GM23338 (cell line): Measurements from ENCODE around the gene GABRR2. TPM values are rescaled to one million over a fixed set of nuclear protein-coding genes. Genes with fewer than 3 reads are reported as not detected.

Experiments
- ATAC-seq: fragments of 200-7000 bp; cut with Tn5 transposase; 3 replicates; pipeline ENCODE4 v1.9.1; 2020
- DNase-seq: peaks from one replicate; pipeline ENCODE4 v3.0.0-alpha.2; 2015; ENCODE audit warnings: low spot score
- H2AFZ ChIP-seq: fragments of 200-600 bp; sonication (generic); 2 replicates; pipeline ENCODE4 v1.8.0; 2016; ENCODE audit warnings: antibody characterized with exemption, mild to moderate bottlenecking, moderate library complexity
- H3F3A ChIP-seq: fragments of 200-600 bp; sonication (generic); replicated peaks from 2 replicates; pipeline ENCODE4 v1.8.0; 2017; ENCODE audit warnings: antibody characterized with exemption, mixed run types, low read depth
- H3K27ac ChIP-seq: fragments of 200-600 bp; sonication (generic); 2 replicates; pipeline ENCODE4 v1.6.1; 2016; ENCODE audit warnings: low read depth
- H3K27me3 ChIP-seq: fragments of 200-600 bp; sonication (generic); 2 replicates; pipeline ENCODE4 v1.8.0; 2016; ENCODE audit warnings: mild to moderate bottlenecking, mixed run types, moderate library complexity; ENCODE audit not compliant: insufficient read depth
- H3K36me3 ChIP-seq: fragments of 200-600 bp; sonication (generic); 2 replicates; pipeline ENCODE4 v1.8.0; 2016; ENCODE audit warnings: mild to moderate bottlenecking; ENCODE audit not compliant: insufficient read depth
- H3K4me1 ChIP-seq: fragments of 200-600 bp; sonication (generic); 2 replicates; pipeline ENCODE4 v1.8.0; 2016; ENCODE audit warnings: mild to moderate bottlenecking, moderate library complexity; ENCODE audit not compliant: insufficient read depth
- H3K4me2 ChIP-seq: fragments of 200-600 bp; sonication (generic); 2 replicates; pipeline ENCODE4 v1.7.1; 2017; ENCODE audit warnings: mixed run types
- H3K4me3 ChIP-seq: fragments of 200-600 bp; sonication (generic); 2 replicates; pipeline ENCODE4 v1.6.1; 2016; ENCODE audit warnings: mixed run types
- H3K79me2 ChIP-seq: fragments of 200-600 bp; sonication (generic); replicated peaks from 2 replicates; pipeline ENCODE4 v1.8.0; 2017; ENCODE audit warnings: mild to moderate bottlenecking; ENCODE audit not compliant: insufficient read depth
- H3K9me2 ChIP-seq: fragments of 200-600 bp; sonication (generic); 2 replicates; pipeline ENCODE4 v1.8.0; 2017; ENCODE audit not compliant: insufficient read depth
- H4K20me1 ChIP-seq: fragments of 200-600 bp; sonication (generic); replicated peaks from 2 replicates; pipeline ENCODE4 v1.8.0; 2017; ENCODE audit warnings: mild to moderate bottlenecking; ENCODE audit not compliant: insufficient read depth
- H3K27ac Mint-ChIP-seq: 2 replicates; pipeline ENCODE4 v1.8.0; 2020; ENCODE audit warnings: inconsistent platforms, mild to moderate bottlenecking, moderate library complexity, mixed read lengths
- H3K27me3 Mint-ChIP-seq: 3 replicates; pipeline ENCODE4 v1.8.0; 2022; ENCODE audit warnings: low read depth, mild to moderate bottlenecking, moderate library complexity, mixed read lengths, inconsistent platforms; ENCODE audit not compliant: insufficient read depth, poor library complexity
- H3K36me3 Mint-ChIP-seq: 3 replicates; pipeline ENCODE4 v1.8.0; 2021; ENCODE audit warnings: low read depth, mild to moderate bottlenecking, inconsistent platforms, moderate library complexity, mixed read lengths
- H3K4me1 Mint-ChIP-seq: 3 replicates; pipeline ENCODE4 v1.8.0; 2020; ENCODE audit warnings: mild to moderate bottlenecking, inconsistent platforms, mixed read lengths
- H3K4me3 Mint-ChIP-seq: 3 replicates; pipeline ENCODE4 v1.8.0; 2021; ENCODE audit warnings: moderate library complexity, mild to moderate bottlenecking, inconsistent platforms, mixed read lengths
- H3K9me3 Mint-ChIP-seq: 3 replicates; pipeline ENCODE4 v1.8.0; 2020; ENCODE audit warnings: moderate library complexity, mild to moderate bottlenecking, inconsistent platforms, mixed read lengths
- EZH2 ChIP-seq: fragments of 200-600 bp; sonication (generic); IDR thresholded peaks from one replicate; pipeline ENCODE4 v1.8.0; 2017; ENCODE audit warnings: antibody characterized with exemption, mild to moderate bottlenecking, low read depth; ENCODE audit not compliant: unreplicated experiment
- EZH2phosphoT487 ChIP-seq: fragments of 200-600 bp; sonication (generic); IDR thresholded peaks from one replicate; pipeline ENCODE4 v1.8.1; 2018; ENCODE audit warnings: antibody characterized with exemption; ENCODE audit not compliant: unreplicated experiment
- JUNB ChIP-seq: IDR thresholded peaks from one replicate; pipeline ENCODE4 v1.6.1; 2016; ENCODE audit warnings: antibody characterized with exemption; ENCODE audit not compliant: unreplicated experiment
- NANOG ChIP-seq: IDR thresholded peaks from 2 replicates; pipeline ENCODE4 v1.6.1; 2016; ENCODE audit warnings: antibody characterized with exemption, borderline replicate concordance
- STAT1 ChIP-seq: IDR thresholded peaks from one replicate; pipeline ENCODE4 v1.6.1; 2016; ENCODE audit warnings: antibody characterized with exemption; ENCODE audit not compliant: unreplicated experiment
- ZNF114 ChIP-seq: fragments of 250-450 bp; sonication (Bioruptor Pico); IDR thresholded peaks from 2 replicates; pipeline ENCODE4 v1.5.0; 2020; ENCODE audit warnings: mild to moderate bottlenecking, moderate library complexity
- ZNF331 ChIP-seq: fragments of 250-450 bp; sonication (Bioruptor Pico); IDR thresholded peaks from 2 replicates; pipeline ENCODE4 v1.5.0; 2020; ENCODE audit warnings: low read depth, mild to moderate bottlenecking, moderate library complexity
- polyA plus RNA-seq: library from polyadenylated mRNA; unstranded; fragments of >200 nt; fragmentation: Nextera tagmentation; extraction: Ambion mirVana; gene quantifications from 2 replicates; pipeline ENCODE4 v1.2.1, GENCODE V29; 2016
- total RNA-seq: library from RNA; depleted of rRNA; stranded (reverse); fragments of >200 nt; shearing (Covaris generic); gene quantifications from 2 replicates; pipeline ENCODE4 v1.2.3, GENCODE V29; 2014
- TF ChIP-seq, protein P1 (sequence below): IDR thresholded peaks from 2 replicates; pipeline ENCODE4 v1.6.1; 2016; ENCODE audit warnings: antibody characterized with exemption
- TF ChIP-seq, protein P2 (sequence below): fragments of 250-450 bp; sonication (Bioruptor Pico); IDR thresholded peaks from 2 replicates; pipeline ENCODE4 v1.5.0; 2020; ENCODE audit warnings: mild to moderate bottlenecking, moderate library complexity
- TF ChIP-seq, protein P3 (sequence below), 2 experiments: fragments of 200-600 bp in 1 of 2; sonication (generic) in 1 of 2; conservative IDR thresholded peaks; 2 replicates each; pipeline versions ENCODE4 v1.5.1 to v1.6.1; 2016 to 2017; ENCODE audit warnings: antibody characterized with exemption in 2 of 2, low read depth in 2 of 2, mild to moderate bottlenecking in 2 of 2, moderate library complexity in 1 of 2

The GABRR2 gene
- total and polyA plus RNA-seq, 2 experiments from 2014 or later, result not detected

DNA sequence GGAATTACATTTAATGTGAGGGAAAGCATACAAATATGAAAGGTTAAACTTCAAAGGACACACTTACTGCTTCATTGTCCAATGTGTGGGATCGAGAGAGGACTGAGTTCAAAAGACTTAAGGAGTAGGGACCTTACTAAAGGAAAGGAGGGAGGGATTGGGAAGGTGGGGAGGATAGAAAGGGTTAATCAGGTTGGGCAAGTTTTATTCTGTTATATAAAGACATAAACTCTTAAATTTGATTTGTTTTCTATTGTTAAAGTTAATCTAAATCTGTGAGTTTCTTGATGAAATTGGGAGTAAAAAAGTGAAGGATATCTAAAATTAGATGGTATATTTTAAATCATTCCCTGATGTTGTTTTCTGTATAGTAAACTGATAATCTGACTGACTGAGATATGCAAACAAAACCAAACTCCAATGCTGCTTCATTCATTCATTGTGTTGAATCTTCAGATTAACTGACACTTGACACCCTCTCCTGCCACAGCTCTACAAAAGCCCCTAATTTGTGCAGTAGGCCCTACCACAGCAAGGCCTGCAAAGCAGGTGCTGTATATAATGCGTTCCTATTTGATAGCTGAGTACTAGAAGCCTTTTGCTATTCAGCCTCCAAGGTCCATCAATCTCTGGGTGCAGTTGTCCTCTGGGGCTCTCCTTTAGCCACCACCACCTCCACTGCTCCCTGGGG, 38.7 kb upstream of the GABRR2 start:
- DNase-seq (no peak), ATAC-seq (no peak)
- peaks cover 17% of the 10 kb centered on the region for H3K27me3 Mint-ChIP-seq
- Histone ChIP-seq H3K27me3 (peaks cover 27% of the 10 kb centered on the region), H3F3A (0 out of 2 replicates have a peak, but pooled peaks cover 4% of the 10 kb centered on the region), H3K4me3 (no peak overlapping the region), H3K27ac (no peak overlapping the region), H3K9me2 (no peaks in the 10 kb centered on the region), H4K20me1 (no peaks in the 10 kb centered on the region), H3K4me2 (no peak overlapping the region), H3K36me3 (no peaks in the 10 kb centered on the region), H3K79me2 (no peaks in the 10 kb centered on the region), H3K4me1 (peaks cover 8% of the 10 kb centered on the region; the same call in 1 of the 2 replicates), H2AFZ (no peak overlapping the region)
- peak overlapping the region; percentile 60 for H3K4me3 Mint-ChIP-seq
- H3K27ac Mint-ChIP-seq, result no peak overlapping the region
- H3K36me3 Mint-ChIP-seq, result no peaks in the 10 kb centered on the region
- H3K4me1 Mint-ChIP-seq, result peaks cover 20% of the 10 kb centered on the region
- TF ChIP-seq EZH2phosphoT487, result no peak
- H3K9me3 Mint-ChIP-seq, result no peaks in the 10 kb centered on the region

DNA sequence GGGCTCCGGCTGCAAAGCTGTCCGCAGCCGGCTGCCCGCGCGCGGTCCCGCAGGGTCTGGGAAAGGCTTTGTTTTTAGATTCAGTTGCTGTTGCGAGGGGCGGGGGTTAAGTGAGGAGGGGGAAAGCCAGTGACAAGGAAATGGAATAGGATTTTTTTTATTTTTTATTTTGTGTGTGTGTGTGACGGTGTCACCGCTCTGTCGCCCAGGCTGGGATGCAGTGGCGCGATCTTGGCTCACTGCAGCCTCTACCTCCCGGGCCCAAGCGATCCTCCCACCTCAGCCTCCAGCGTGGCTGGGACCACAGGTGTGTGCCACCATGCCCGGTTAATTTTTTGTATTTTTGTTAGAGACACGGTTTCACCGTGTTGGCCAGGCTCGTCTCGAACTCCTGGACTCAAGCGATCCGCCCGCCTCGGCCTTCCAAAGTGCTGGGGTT, 38.0 kb upstream of the GABRR2 start:
- H3K9me2 ChIP-seq, result no peaks in the 10 kb centered on the region
- H3K79me2 ChIP-seq, result no peaks in the 10 kb centered on the region
- H3K27ac ChIP-seq, result no peak overlapping the region
- peaks cover 17% of the 10 kb centered on the region for H3K27me3 Mint-ChIP-seq
- H3F3A ChIP-seq, result 0 out of 2 replicates have a peak, but pooled peaks cover 4% of the 10 kb centered on the region
- H2AFZ ChIP-seq, result peak overlapping the region; percentile 93
- peak overlapping the region; percentile 69 for H3K4me3 ChIP-seq
- peaks cover 8% of the 10 kb centered on the region; the same call in 1 of the 2 replicates for H3K4me1 ChIP-seq
- DNase-seq (no peak), ATAC-seq (no peak)
- no peaks in the 10 kb centered on the region for H3K36me3 Mint-ChIP-seq
- no peaks in the 10 kb centered on the region for H3K36me3 ChIP-seq
- H3K9me3 Mint-ChIP-seq, result no peaks in the 10 kb centered on the region
- no peaks in the 10 kb centered on the region for H4K20me1 ChIP-seq
- H3K27ac Mint-ChIP-seq, result no peak overlapping the region
- H3K27me3 ChIP-seq, result peaks cover 27% of the 10 kb centered on the region
- H3K4me2 ChIP-seq, result peak overlapping the region; percentile 92
- peaks cover 25% of the 10 kb centered on the region for H3K4me1 Mint-ChIP-seq
- H3K4me3 Mint-ChIP-seq, result peak overlapping the region; percentile 60
- TF ChIP-seq ZNF114 (CRISPR knock-in tag), result no peak
- no peak for TF ChIP-seq NANOG
- TF ChIP-seq, protein P1, sequence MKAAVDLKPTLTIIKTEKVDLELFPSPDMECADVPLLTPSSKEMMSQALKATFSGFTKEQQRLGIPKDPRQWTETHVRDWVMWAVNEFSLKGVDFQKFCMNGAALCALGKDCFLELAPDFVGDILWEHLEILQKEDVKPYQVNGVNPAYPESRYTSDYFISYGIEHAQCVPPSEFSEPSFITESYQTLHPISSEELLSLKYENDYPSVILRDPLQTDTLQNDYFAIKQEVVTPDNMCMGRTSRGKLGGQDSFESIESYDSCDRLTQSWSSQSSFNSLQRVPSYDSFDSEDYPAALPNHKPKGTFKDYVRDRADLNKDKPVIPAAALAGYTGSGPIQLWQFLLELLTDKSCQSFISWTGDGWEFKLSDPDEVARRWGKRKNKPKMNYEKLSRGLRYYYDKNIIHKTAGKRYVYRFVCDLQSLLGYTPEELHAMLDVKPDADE, result no peak
- TF ChIP-seq EZH2phosphoT487, result no peak
- no peak for TF ChIP-seq ZNF331 (CRISPR knock-in tag)
- TF ChIP-seq JUNB, result no peak
- TF ChIP-seq EZH2, result no peak
- TF ChIP-seq, protein P2, sequence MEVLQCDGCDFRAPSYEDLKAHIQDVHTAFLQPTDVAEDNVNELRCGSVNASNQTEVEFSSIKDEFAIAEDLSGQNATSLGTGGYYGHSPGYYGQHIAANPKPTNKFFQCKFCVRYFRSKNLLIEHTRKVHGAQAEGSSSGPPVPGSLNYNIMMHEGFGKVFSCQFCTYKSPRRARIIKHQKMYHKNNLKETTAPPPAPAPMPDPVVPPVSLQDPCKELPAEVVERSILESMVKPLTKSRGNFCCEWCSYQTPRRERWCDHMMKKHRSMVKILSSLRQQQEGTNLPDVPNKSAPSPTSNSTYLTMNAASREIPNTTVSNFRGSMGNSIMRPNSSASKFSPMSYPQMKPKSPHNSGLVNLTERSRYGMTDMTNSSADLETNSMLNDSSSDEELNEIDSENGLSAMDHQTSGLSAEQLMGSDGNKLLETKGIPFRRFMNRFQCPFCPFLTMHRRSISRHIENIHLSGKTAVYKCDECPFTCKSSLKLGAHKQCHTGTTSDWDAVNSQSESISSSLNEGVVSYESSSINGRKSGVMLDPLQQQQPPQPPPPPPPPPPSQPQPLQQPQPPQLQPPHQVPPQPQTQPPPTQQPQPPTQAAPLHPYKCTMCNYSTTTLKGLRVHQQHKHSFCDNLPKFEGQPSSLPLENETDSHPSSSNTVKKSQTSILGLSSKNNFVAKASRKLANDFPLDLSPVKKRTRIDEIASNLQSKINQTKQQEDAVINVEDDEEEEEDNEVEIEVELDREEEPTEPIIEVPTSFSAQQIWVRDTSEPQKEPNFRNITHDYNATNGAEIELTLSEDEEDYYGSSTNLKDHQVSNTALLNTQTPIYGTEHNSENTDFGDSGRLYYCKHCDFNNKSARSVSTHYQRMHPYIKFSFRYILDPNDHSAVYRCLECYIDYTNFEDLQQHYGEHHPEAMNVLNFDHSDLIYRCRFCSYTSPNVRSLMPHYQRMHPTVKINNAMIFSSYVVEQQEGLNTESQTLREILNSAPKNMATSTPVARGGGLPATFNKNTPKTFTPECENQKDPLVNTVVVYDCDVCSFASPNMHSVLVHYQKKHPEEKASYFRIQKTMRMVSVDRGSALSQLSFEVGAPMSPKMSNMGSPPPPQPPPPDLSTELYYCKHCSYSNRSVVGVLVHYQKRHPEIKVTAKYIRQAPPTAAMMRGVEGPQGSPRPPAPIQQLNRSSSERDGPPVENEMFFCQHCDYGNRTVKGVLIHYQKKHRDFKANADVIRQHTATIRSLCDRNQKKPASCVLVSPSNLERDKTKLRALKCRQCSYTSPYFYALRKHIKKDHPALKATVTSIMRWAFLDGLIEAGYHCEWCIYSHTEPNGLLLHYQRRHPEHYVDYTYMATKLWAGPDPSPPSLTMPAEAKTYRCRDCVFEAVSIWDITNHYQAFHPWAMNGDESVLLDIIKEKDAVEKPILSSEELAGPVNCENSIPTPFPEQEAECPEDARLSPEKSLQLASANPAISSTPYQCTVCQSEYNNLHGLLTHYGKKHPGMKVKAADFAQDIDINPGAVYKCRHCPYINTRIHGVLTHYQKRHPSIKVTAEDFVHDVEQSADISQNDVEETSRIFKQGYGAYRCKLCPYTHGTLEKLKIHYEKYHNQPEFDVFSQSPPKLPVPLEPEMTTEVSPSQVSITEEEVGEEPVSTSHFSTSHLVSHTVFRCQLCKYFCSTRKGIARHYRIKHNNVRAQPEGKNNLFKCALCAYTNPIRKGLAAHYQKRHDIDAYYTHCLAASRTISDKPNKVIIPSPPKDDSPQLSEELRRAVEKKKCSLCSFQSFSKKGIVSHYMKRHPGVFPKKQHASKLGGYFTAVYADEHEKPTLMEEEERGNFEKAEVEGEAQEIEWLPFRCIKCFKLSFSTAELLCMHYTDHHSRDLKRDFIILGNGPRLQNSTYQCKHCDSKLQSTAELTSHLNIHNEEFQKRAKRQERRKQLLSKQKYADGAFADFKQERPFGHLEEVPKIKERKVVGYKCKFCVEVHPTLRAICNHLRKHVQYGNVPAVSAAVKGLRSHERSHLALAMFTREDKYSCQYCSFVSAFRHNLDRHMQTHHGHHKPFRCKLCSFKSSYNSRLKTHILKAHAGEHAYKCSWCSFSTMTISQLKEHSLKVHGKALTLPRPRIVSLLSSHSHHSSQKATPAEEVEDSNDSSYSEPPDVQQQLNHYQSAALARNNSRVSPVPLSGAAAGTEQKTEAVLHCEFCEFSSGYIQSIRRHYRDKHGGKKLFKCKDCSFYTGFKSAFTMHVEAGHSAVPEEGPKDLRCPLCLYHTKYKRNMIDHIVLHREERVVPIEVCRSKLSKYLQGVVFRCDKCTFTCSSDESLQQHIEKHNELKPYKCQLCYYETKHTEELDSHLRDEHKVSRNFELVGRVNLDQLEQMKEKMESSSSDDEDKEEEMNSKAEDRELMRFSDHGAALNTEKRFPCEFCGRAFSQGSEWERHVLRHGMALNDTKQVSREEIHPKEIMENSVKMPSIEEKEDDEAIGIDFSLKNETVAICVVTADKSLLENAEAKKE (CRISPR knock-in tag), result no peak
- no peak for TF ChIP-seq STAT1
- TF ChIP-seq, protein P3, sequence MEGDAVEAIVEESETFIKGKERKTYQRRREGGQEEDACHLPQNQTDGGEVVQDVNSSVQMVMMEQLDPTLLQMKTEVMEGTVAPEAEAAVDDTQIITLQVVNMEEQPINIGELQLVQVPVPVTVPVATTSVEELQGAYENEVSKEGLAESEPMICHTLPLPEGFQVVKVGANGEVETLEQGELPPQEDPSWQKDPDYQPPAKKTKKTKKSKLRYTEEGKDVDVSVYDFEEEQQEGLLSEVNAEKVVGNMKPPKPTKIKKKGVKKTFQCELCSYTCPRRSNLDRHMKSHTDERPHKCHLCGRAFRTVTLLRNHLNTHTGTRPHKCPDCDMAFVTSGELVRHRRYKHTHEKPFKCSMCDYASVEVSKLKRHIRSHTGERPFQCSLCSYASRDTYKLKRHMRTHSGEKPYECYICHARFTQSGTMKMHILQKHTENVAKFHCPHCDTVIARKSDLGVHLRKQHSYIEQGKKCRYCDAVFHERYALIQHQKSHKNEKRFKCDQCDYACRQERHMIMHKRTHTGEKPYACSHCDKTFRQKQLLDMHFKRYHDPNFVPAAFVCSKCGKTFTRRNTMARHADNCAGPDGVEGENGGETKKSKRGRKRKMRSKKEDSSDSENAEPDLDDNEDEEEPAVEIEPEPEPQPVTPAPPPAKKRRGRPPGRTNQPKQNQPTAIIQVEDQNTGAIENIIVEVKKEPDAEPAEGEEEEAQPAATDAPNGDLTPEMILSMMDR (conservative IDR thresholded peaks at IDR 0.05; ENCODE audit: low read depth in 2 of 2), result no peak
